Kidney (tissue), 14 donors: Measurements from ENCODE around the gene PIP5K1B. TPM values are rescaled to one million over a fixed set of nuclear protein-coding genes. Genes with fewer than 3 reads are reported as not detected.
A peak's percentile ranks its signal among the peaks of the same experiment; 100 is the strongest.

Source experiments
- DNase-seq, 5 donors: peaks; one replicate each; pipeline ENCODE4 v3.0.0-alpha.2; 2013 to 2020
- FAIRE-seq: peaks from 2 replicates; lab custom pipeline; 2012; peaks lifted over from hg19 to GRCh38; lab: Jason Lieb, UNC
- H3K27ac ChIP-seq, 2 donors: one replicate each; pipeline ENCODE4 v1.7.0; 2013; ENCODE audit warnings: low read depth in 2 of 2, low read length in 2 of 2, inconsistent platforms in 1 of 2
- H3K27me3 ChIP-seq: one replicate; pipeline ENCODE4 v1.7.1; 2013; ENCODE audit warnings: low read length, inconsistent platforms; ENCODE audit not compliant: control insufficient read depth, insufficient read depth
- H3K36me3 ChIP-seq, 3 donors: one replicate each; pipeline versions ENCODE4 v1.7.0 to v1.7.1; 2013; ENCODE audit warnings: low read length in 3 of 3, control low read depth in 1 of 3, inconsistent platforms in 1 of 3; ENCODE audit not compliant: insufficient read depth in 3 of 3, control insufficient read depth in 2 of 3
- H3K4me1 ChIP-seq, 3 donors: one replicate each; pipeline versions ENCODE4 v1.7.0 to v1.7.1; 2013; ENCODE audit warnings: low read length in 3 of 3, inconsistent platforms in 1 of 3, low read depth in 1 of 3; ENCODE audit not compliant: control insufficient read depth in 2 of 3, insufficient read depth in 2 of 3
- H3K4me3 ChIP-seq, 3 donors: one replicate each; pipeline versions ENCODE4 v1.7.0 to v1.8.1; 2013; ENCODE audit warnings: low read length in 3 of 3, control low read depth in 1 of 3, inconsistent platforms in 1 of 3
- H3K9ac ChIP-seq, 3 donors: one replicate each; pipeline versions ENCODE4 v1.7.0 to v1.7.1; 2013; ENCODE audit warnings: low read length in 3 of 3, control low read depth in 1 of 3, inconsistent platforms in 1 of 3
- H3K9me3 ChIP-seq, 3 donors: one replicate each; pipeline versions ENCODE4 v1.7.0 to v1.7.1; 2013; ENCODE audit warnings: low read length in 3 of 3, control low read depth in 1 of 3, inconsistent platforms in 1 of 3; ENCODE audit not compliant: control insufficient read depth in 2 of 3, insufficient read depth in 1 of 3
- CTCF ChIP-seq: IDR thresholded peaks from 3 replicates; pipeline ENCODE4 v1.5.1; 2012; ENCODE audit warnings: mild to moderate bottlenecking, moderate library complexity, borderline replicate concordance; ENCODE audit not compliant: insufficient read depth; ENCODE audit errors: extremely low read depth
- intact Hi-C: fragments of 100-400 bp; cut with DNase I; formaldehyde crosslinking; loops from one replicate; pipeline ENCODE4 v1.11.1; 2022
- polyA plus RNA-seq: library from polyadenylated mRNA; stranded (reverse); fragments of 350-450 nt; fragmentation: Illumina TruSeq; extraction: RNeasy Lipid Tissue Mini Kit (QIAGEN cat#74804); gene quantifications from one replicate; pipeline ENCODE4 v1.2.3, GENCODE V29; 2014; ENCODE audit warnings: low read depth, low replicate concordance; ENCODE audit not compliant: insufficient read depth
- total RNA-seq: library from RNA; stranded (reverse); fragmentation: NEBNext Ultra II Directional; extraction: Animal tissue kit (Norgen Biotek cat#: 25700); gene quantifications from one replicate; pipeline ENCODE4 v1.2.1, GENCODE V29; 2021
- donor health status: control.
- donor health status: control.
- donor health status: control.
- donor health status: control.
- donor health status: control.
- donor health status: DM: yes; HTN: yes; CAD: no.
- donor health status: Normal renal cell carcinoma (clear cell type).

Gene PIP5K1B
- total and polyA plus RNA-seq, 2 donors from 2014 or later: 9.4 to 10.1 TPM

GRCh38 chr9:68947015-68947414, 242.0 kb downstream of the PIP5K1B start:
- Histone ChIP-seq H3K4me3 (no peak overlapping the region), H3K27me3 (no peaks in the 10 kb centered on the region), H3K9ac (no peak overlapping the region), H3K4me1 (no peaks in the 10 kb centered on the region), H3K36me3 (no peaks in the 10 kb centered on the region), H3K9me3 (no peaks in the 10 kb centered on the region), H3K27ac (no peak overlapping the region)
- FAIRE-seq (no peak), DNase-seq (no peak)
- intact Hi-C loops: no loop called here
- TF ChIP-seq CTCF: no peak

- Histone ChIP-seq H3K9me3 (no peaks in the 10 kb centered on the region), H3K4me1 (no peaks in the 10 kb centered on the region), H3K36me3 (no peaks in the 10 kb centered on the region), H3K27ac (no peak overlapping the region), H3K4me3 (no peak overlapping the region), H3K27me3 (no peaks in the 10 kb centered on the region), H3K9ac (no peak overlapping the region)
- no peak for FAIRE-seq
- intact Hi-C loops: no loop called here
- DNase-seq: no peak
- TF ChIP-seq CTCF: no peak
Observed at GRCh38 chr9:68947842-68948569, 243.0 kb downstream of the PIP5K1B start.

GRCh38 chr9:68949271-68950000, 244.4 kb downstream of the PIP5K1B start:
- Histone ChIP-seq H3K27me3 (no peaks in the 10 kb centered on the region), H3K27ac (no peak overlapping the region), H3K9ac (no peak overlapping the region), H3K4me1 (no peaks in the 10 kb centered on the region), H3K9me3 (no peaks in the 10 kb centered on the region), H3K36me3 (no peaks in the 10 kb centered on the region), H3K4me3 (no peak overlapping the region)
- TF ChIP-seq CTCF: peak; percentile 25
- FAIRE-seq (no peak), DNase-seq (peak in 4 of 5 donors; percentile 45 to 78 (median 62))
- intact Hi-C loops: no loop called here
